Right lobe of liver (tissue), 4 donors: ENCODE results near the gene POLR2L.

ENCODE experiments used
- POLR2A ChIP-seq: fragments of 450-650 bp; IDR thresholded peaks from one replicate; pipeline ENCODE4 v1.6.1; 2017; ENCODE audit warnings: antibody characterized with exemption, mild to moderate bottlenecking
- TF ChIP-seq, protein P1 (sequence below), 4 donors: fragments of 200-600 bp in 3 of 4; fragments of 450-650 bp in 1 of 4; IDR thresholded peaks; one replicate each; pipeline versions ENCODE4 v1.5.1 to v1.8.0; 2016 to 2022; ENCODE audit warnings: antibody characterized with exemption in 4 of 4, mild to moderate bottlenecking in 2 of 4
- donor health status: DM: no; HTN: no; CAD: no.
- donor health status: DM: no; HTN: no; CAD: no.
- donor health status: DM: no; HTN: yes; CAD: no.

DNA sequence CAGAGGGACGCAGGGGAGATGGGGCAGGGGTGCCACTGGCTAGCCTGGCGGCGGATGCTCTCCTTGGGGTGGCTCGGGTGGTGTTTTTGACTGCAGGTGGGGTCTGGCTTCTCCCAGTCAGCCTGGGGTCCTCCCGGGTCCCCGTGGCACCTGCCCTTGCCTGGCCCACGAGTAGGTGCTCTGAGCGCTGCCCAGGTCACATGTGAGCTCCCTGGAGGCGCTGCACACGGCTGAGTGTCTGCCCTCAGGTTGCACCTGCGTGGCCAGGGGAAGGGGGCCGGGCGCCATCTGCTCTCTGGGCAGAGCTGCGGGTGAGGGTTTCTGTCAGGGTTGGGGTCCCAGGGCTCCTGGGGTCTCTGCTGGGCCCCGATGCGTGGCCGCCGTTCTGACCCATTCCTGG lies 5.5 kb upstream of the POLR2L start:
- TF ChIP-seq, protein P1, sequence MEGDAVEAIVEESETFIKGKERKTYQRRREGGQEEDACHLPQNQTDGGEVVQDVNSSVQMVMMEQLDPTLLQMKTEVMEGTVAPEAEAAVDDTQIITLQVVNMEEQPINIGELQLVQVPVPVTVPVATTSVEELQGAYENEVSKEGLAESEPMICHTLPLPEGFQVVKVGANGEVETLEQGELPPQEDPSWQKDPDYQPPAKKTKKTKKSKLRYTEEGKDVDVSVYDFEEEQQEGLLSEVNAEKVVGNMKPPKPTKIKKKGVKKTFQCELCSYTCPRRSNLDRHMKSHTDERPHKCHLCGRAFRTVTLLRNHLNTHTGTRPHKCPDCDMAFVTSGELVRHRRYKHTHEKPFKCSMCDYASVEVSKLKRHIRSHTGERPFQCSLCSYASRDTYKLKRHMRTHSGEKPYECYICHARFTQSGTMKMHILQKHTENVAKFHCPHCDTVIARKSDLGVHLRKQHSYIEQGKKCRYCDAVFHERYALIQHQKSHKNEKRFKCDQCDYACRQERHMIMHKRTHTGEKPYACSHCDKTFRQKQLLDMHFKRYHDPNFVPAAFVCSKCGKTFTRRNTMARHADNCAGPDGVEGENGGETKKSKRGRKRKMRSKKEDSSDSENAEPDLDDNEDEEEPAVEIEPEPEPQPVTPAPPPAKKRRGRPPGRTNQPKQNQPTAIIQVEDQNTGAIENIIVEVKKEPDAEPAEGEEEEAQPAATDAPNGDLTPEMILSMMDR (IDR thresholded peaks at IDR 0.05) = no peak
- no peak for TF ChIP-seq POLR2A
